ENCODE results near the gene ZNF175.

Gene ZNF175

GRCh38 chr19:51550848-51551672, 20.0 kb upstream of the ZNF175 start:
- no peak for DNase-seq

GRCh38 chr19:51551673-51552432, 19.2 kb upstream of the ZNF175 start:
- DNase-seq: no peak

DNA sequence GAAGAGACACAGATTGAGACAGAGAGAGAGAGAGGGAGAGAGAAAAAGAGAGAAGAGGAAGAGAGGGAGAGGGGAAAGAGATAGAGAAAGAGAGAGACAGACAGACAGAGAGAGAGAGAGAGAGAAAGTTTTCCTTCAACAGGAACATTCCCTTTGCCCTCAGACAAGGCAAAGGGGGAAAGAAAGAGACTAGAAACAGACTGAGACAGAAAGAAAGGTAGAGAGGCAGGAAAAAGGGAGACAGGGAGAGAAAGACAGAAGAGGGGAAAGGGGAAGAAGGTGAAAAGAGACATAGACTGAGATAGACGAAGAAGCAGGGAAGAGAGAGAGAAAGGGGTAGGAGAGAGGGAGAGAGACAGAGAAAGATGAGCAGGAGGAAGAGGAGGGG, 18.5 kb upstream of the ZNF175 start:
- no peak for DNase-seq

DNA sequence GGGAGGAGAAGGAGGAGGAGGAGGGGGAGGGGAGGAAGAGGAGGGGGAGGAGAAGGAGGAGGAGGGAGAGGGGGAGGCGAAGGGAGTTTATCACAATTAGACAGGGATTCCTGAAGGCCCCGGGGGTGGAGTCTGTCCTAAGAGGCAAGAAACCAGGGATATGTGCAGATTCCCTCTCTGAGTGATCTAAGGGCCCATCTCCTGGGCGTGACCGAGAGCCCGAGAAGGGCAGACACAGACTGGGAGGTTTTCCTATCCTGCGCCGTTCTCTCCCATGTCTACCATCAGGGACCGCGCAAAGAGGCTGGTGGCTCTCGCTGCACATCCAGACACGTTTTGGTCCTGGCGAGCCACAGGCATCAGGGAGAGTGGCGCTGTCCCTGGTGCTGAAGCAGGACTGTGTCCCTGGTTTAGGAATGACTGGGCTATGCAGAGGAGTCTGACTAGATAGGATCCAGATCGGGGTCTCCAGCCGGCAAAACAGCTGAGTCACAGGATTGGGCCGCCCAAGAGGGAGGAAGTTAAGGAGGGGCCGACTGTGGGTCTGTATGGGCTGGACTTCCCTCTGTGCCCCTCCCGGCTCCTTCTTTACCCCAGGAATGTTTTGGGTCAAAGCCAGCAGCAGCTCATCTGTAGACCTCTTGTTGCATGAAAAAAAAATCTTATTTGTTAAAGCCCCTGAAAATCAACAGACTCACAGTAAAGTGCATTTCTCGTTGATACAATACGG, 17.9 kb upstream of the ZNF175 start:
- DNase-seq: peak; percentile 58

GRCh38 chr19:51559240-51559639, 11.8 kb upstream of the ZNF175 start:
- DNase-seq: no peak

DNA sequence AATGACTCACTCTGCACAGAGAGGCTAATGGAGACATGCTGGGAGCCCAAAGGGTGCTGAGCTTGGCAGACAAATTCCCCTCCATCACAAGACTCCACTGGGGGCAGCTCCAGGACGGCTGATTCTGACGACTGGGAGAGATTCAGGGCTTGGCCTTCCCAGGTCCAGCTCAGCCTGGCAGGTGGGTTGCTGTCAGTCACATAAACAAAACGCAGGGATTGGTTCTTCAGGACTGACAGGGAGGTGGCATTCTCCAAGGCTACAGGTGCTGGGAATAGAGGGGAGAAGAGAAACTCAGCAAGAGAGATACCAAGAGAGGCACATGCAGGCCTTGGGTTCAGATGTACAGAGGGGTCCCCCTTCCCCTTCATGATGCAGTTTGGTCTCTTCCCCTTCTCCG, 10.7 kb upstream of the ZNF175 start:
- DNase-seq: no peak

DNA sequence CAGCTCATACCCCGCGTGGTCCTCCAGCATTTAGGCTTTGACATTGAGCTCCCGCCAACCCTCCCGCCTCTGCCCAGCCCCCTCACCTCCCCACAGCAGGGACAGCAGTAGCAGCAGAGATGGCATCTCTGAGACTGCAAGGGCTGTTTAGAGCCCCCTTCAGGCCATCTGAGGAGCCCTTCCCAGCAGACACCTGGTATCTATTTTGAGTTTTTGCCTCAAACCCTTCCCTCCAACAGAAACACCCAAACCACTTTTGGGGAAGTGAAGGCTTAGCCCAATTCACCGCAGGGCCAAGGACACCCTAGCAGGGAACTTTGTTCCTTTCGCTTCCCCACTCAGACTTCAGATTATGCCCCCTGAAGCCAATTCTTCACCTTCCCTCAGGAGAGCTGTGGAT, 6.3 kb upstream of the ZNF175 start:
- no peak for DNase-seq

DNA sequence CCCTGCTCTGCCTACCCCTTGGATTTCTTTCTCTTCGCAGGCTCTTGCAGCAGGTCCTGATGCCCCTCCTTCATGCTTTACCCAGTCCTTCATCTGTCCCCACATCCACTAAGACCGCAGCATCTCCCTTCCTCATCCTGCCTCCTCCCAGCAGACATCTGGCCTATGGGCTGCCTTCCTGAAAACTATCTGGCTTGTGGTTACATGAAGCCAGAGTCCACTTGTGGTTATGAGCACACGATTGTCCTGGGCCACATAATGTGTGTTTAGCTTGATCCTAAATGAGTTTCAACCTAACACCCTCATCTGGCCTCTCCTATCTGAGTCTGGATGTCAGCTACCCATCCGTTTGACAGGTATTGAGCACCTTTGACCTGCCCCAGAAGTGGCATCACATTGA, 5.5 kb upstream of the ZNF175 start:
- DNase-seq: peak; percentile 6

- peak; percentile 46 for DNase-seq
Measured at GRCh38 chr19:51566489-51567100, 4.5 kb upstream of the ZNF175 start.

- DNase-seq: no peak
Measured at GRCh38 chr19:51567583-51567982, 3.5 kb upstream of the ZNF175 start.

- DNase-seq: peak; percentile 41
Measured at GRCh38 chr19:51568456-51568855, 2.6 kb upstream of the ZNF175 start.

- DNase-seq: peak; percentile 11
Measured at GRCh38 chr19:51571599-51571998, 516 bp downstream of the ZNF175 start.

GRCh38 chr19:51572410-51572809, 1.3 kb downstream of the ZNF175 start:
- DNase-seq: peak; percentile 35

DNA sequence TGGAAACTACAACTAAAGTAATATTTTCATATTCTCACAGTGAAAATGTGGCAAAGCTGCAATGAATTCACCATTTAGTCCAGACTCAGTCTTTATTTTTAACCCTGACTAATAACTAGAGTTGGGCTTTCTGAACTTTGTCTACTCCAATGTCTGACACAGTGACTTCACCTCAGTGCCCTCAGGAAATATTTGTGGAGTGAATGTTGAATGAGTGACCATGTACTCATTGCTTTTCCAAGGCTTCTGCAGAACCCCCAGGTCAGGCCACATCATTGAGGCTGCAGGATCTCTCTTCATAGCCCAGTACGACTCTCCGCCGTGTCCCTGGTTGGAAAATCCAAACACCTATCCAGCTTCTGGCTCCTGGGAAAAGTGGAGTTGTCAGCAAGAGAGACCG, 1.8 kb downstream of the ZNF175 start:
- DNase-seq: peak; percentile 92

DNA sequence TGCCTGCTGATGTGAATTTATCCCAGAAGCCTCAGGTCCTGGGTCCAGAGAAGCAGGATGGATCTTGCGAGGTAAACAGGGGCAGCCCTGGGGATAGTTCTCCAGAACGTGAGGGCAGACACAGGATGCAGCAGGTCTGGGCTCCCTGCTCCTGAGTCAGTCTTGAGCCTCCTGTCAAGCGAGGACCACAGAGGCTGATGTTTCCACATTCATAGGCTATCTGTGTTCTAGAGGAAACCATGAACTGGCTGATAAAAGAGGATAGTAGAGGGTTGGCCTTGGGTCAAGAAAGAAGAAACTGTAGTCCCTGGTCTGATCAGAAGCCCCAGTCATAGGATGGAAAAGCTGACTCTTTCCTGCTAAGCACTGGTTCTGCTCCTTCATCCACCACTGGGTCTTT, 2.2 kb downstream of the ZNF175 start:
- peak; percentile 58 for DNase-seq

DNA sequence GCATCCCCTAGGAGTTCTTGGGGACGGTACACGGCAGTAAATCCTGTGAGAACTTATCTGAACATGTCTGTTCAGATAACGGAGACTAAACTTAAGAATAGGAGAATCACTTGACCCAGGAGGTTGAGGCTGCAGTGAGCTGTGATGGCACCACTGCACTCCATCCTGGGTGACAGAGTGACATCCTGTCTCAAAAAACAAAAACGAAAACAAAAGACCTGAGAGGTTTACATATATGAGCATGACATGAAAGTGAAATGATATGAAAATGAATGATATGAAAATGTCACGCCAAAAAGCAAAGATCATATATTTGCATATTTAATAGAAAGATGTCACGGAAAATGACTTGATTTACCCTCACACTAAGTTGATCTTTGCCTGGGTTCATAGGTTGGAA, 5.8 kb downstream of the ZNF175 start:
- no peak for DNase-seq

GRCh38 chr19:51586103-51586728, 15.1 kb downstream of the ZNF175 start:
- DNase-seq: no peak

DNA sequence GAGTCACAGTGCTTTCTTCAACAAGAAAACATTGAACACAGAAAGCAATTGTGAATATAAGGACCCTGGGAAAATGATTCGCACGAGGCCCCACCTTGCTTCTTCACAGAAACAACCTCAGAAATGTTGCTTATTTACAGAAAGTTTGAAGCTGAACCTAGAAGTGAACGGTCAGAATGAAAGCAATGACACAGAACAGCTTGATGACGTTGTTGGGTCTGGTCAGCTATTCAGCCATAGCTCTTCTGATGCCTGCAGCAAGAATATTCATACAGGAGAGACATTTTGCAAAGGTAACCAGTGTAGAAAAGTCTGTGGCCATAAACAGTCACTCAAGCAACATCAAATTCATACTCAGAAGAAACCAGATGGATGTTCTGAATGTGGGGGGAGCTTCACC, 15.7 kb downstream of the ZNF175 start:
- DNase-seq: no peak

DNA sequence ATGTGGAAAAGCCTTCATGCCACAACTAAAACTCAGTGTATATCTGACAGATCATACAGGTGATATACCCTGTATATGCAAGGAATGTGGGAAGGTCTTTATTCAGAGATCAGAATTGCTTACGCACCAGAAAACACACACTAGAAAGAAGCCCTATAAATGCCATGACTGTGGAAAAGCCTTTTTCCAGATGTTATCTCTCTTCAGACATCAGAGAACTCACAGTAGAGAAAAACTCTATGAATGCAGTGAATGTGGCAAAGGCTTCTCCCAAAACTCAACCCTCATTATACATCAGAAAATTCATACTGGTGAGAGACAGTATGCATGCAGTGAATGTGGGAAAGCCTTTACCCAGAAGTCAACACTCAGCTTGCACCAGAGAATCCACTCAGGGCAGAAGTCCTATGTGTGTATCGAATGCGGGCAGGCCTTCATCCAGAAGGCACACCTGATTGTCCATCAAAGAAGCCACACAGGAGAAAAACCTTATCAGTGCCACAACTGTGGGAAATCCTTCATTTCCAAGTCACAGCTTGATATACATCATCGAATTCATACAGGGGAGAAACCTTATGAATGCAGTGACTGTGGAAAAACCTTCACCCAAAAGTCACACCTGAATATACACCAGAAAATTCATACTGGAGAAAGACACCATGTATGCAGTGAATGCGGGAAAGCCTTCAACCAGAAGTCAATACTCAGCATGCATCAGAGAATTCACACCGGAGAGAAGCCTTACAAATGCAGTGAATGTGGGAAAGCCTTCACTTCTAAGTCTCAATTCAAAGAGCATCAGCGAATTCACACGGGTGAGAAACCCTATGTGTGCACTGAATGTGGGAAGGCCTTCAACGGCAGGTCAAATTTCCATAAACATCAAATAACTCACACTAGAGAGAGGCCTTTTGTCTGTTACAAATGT, 16.4 kb downstream of the ZNF175 start:
- DNase-seq: no peak

DNA sequence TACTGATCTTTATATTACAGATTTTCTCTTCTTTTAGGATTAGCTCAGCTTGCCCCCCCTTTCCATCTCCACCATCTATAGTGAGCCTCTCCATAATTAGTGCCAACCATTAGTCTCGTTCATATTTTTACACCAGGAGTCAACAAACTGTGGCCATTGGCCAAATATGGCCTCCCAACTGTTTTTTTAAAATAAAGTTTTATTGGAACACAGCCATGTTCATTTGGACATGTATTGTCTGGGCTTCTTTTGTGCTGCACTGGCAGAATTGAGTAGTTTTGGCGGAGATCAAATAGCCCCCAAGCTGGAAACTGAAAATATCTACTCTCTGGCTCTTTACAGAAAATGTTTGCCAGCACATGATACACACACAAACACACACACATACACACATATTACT, 18.4 kb downstream of the ZNF175 start:
- DNase-seq: no peak

DNA sequence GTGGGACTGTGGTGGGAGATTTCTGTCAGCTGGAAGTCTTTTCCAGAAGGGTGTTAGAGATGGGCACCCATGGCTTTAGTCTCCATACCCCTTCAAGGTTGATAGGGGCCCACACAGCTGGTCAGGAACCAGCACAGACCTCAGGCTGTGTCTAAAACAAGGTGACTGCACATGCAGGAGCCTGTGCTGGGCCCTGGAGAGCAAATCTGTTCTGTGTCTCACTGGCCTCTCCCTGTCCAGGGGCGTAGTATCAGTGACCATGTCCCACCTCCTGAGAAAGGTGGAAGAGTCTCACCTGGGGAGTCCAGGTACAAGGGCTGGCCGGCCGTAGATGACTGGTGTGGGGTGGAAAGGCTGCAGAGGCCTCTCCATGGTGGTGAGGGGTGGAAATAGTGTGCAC, 19.4 kb downstream of the ZNF175 start:
- no peak for DNase-seq

- DNase-seq: no peak
Measured at GRCh38 chr19:51592521-51592920, 21.4 kb downstream of the ZNF175 start.
